GM19023 (cell line): ENCODE results near the gene GABRB1.
A peak's percentile ranks its signal among the peaks of the same experiment; 100 is the strongest.

Source experiments
- ATAC-seq: cut with Tn5 transposase; IDR thresholded peaks from one replicate; pipeline ENCODE4 v1.9.1; 2021; ENCODE audit warnings: mild to moderate bottlenecking, moderate library complexity; ENCODE audit not compliant: unreplicated experiment

GABRB1 gene

DNA sequence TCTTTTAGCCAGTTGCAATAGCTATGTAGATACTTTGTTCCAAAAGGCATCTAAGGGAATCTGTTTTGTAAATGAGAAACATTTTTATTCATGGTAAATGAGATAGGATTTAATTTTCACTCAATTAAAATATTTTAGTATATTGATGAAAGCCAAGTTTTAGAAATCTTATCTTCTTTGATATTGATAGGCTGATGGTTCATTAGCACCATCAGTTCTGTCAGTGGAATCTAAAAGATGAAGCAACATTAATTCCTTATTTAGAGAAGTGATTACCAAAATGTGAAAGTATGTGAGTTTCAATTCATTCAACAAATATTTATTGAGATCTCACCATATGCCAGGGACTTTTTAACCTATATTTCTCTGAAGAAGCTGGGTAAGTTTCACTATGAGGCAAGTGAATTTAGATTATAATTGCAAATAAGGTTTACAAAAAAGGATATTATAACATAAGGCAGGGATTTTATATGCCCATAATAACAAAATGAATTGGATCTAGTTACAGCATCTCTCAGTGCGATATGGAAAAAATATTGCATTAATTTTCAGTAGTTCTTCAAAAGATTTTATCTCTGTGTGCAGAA is 79.3 kb downstream of the GABRB1 start:
- ATAC-seq, result no peak

DNA sequence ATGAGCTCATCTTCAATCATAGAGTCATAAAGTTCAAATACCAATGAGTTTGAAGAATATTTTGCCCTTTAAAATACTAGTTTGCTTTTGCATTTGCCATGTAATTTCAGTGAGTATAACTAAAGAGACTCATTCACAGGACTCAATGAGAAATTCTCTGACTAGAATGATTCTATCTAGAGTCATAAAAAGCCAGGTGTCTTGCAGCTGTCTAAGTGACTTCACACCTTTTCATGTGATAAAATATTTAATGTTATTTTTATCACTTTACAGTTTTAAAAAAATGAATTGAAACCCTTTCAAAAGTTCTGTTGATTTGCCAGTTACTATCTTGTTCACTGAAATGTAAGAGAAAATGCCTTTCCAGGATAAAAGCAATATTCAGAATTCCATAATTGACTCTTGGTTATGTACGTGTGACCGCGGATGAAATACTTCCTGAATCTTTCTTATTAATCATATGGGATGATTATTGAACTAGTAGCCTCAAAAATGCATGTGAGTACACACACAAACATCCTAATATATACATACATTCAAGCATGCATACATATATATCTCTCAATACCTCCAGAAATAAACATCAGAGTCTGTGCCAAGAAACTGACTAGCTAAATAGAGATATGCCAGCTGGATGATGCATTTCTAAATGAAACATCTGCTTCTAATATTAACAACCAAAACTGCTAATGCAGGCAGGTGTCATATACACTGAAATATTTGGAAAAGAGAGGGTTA is 87.0 kb downstream of the GABRB1 start:
- ATAC-seq, result no peak

DNA sequence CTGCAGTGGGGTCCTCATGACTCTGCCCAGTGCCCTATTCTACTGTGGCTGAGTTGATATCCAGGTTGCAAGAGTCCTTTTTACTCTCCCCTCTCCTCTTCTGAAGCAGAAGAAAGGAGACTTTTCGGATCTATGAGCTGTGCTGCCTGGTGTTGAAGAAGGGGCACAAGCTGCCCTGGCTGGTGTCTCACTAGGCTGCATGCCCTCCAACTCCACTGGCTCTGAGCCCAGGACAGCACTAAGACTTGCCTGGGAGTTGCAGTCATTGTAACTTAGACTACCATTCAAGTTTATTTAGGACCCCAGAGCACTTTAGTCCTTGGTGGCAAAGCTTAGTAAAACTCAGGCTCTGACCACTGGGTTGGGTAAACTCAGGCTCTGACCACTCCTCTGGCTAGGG is 89.4 kb downstream of the GABRB1 start:
- no peak for ATAC-seq

DNA sequence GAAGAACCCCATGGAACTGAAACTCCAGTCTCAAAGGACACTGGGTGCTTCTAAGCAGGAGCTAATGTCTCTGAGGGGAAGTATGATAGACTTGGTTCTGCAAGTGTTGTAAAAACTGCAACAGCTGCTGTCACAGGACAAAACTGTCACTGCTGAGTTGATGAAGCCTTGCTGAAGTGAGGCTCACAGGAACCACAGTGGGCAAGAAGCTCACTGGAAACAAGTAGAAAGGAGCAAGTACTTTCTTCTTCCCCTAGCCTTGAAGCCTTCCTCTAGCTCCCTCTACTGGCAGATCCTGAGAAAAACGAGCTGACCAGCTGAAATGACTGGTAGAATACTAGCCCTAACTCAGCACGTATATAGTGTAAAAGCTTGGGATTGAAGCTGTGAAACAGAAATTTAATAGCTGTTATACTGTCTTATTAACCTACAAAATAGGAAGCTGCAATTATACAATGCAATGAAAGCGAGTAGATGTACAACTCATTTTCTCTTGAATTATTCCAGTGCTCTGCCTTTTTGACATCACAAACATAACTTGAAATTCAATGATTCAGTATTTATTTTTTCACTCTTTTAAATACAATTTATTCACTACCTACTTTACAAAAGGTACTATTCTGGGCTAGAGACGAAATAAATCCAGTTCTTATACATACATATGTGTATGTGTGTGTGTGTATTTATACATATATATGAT is 91.4 kb downstream of the GABRB1 start:
- ATAC-seq, result peak; percentile 99

DNA sequence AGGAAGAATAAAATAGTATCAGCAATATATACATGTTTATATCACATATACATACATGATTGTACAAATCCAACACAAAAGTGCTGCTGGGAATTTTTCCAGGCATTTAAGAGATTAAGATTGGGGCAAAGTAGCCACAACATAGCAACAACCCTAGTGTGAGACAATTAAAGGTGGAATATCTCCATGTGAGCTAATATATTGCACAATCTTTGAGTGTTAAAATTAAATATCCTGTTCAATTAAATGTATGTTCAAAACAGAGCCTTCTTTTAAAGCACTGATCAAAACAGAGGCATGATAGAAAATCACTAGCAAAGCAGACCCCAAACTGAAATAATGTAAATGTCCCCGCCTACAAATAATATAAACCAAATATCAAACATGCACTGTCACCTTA is 97.6 kb downstream of the GABRB1 start:
- ATAC-seq, result no peak

DNA sequence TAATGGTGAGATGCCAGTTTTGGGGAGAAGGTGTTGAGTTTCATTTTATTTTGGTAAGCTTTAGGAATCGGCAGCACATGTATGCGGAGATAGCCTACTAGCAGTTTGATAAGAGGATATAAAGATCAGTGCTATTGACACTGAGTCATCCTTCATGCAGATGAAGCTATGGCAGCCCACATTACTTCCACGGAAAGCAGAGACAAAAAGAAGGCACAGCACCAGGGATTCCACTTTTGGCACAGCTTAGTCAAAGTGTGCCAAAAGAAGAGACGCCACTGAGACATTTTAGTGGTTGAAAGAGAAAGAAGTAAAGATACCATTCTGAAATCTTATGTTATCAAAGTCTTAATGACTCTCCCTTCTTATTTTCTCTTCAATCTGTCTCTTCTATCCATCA is 103.8 kb downstream of the GABRB1 start:
- no peak for ATAC-seq

DNA sequence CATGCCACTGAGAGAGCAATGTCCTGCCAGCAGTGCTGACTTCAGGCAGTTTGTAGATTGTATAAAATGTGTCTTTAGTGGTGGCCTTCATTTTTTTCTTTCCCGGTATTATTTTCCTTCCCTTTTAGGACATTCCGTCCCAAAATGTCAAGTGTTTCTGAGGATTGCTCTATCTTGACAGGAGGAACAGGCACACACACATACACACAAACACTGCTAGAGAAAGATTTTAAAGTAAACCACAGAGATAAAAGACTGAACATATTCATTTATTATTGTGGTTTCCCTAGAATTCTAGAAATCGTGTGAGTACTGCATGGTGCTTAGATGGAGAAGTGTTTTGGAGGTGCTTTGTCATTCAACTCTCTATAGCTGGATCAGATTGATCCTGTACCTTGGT is 111.9 kb downstream of the GABRB1 start:
- ATAC-seq, result no peak

DNA sequence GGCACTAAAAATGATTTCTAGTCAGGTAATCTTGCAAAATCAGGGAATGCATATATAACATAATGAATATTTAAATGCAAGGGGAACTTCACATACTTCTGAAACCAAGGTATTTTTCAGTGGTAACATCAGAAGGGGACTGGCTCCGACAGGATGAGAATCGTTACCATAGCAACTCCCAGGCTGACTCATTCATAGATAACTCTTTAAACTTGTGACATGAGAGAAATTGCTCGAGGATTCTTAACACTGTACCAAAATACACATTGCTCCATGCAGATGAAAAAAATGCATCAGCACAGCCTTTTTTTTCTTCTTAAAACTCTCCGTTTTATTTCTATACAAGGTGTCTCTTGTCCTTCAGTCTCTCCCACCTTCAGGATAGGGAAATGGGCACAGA is 114.3 kb downstream of the GABRB1 start:
- ATAC-seq, result peak; percentile 98

DNA sequence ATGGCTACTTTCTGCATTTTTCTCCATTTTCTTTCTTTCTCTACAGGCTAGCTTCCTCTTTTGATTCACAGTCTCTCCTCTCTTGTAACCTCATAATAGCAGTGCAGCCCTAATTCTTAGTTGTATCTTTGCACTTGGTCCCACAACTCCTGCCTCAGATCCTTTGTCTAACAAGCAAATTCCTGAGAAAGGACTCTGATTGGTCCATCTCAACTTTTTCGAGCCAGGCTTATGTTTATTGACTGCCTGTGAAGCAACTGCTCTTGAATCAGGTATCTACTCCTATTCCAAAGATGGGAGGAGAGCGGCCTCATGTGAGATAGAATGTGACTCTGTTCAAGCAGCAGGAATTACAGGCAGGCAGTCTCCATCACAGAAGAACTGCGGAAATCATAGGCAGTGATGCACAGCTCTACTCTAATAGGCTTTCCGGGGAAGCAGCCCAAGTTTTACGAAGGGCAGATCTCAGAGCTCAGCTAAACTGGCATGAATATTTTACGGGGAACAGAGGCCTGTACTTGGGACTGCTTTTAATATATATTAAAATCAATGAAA is 123.5 kb downstream of the GABRB1 start:
- no peak for ATAC-seq

DNA sequence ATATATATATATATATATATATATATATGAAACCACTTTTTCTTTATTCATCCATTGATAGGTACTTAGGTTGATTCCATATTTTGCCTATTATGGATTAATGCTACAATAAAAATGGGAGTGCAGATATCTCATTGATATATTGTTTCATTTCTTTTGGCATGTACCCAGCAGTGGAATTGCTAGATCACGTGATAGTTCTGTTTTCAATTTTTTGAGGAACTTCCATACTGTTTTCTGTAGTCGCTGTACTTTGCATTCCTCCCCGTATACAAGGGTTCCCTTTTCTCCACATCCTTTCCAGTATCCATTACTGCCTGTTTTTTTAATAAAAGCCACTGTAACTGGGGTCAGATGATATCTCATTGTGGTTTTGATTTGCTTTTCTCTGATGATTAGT is 124.6 kb downstream of the GABRB1 start:
- no peak for ATAC-seq

DNA sequence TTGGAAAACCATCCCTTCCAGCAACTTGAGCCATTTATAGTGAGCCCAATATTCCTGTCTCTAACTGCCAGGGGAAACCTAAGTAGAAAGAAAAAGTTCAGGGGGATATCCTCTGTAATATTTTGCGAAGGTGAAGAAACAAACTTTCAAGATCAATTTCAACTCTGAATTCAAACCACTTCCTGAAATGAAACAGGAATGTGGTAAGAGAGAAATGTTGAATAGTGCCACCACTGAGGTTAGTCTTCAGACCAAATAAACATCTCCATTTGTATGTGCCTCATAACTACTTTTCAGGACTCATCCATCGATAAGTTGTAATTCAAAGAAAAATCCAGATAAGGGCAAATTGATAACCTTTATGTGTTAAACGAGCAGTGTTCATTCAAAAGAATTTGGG is 128.7 kb downstream of the GABRB1 start:
- no peak for ATAC-seq

DNA sequence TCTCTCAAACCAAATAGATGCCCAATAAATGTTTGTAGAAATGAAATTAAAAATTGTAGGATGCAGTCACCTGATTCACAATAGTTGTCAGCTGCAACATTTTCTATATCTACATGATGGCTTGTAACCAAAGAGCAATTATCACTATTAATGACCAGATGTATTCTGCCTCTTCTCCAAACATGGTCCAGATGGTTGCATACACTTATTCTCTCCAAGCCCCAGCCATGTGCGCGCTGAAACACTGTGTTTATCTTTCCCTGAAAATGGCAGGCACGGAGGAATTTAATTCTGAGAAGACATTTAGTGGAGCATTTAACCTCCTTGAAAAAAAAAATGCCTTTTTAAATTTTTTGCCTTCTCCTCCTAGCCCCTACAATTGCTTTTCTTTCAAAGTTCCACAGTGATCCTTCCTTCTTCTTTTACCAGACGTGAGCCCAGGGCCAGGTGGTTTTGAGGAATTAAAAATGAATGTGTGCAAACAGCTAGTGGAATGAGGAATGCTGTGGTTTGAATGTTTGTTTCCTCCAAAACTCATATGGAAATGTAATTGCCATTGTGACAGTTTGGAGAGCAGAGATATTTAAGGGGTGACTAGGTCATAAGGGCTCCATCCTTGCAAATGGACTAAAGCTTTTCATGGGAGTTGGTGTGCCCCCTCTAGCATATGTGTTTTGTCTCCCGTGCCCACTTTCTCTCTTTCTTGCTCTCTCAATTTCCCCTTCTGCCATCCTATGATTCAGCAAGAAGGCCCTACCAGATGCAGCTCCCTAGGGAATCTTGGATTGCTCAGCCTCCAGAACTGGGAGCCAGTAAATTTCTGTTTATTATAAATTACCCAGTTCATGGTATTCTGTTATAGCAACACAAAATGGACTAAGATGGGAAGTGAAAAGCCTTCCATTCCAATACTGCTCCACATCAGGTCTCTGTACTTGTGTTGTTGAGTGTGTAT is 136.0 kb downstream of the GABRB1 start:
- no peak for ATAC-seq

DNA sequence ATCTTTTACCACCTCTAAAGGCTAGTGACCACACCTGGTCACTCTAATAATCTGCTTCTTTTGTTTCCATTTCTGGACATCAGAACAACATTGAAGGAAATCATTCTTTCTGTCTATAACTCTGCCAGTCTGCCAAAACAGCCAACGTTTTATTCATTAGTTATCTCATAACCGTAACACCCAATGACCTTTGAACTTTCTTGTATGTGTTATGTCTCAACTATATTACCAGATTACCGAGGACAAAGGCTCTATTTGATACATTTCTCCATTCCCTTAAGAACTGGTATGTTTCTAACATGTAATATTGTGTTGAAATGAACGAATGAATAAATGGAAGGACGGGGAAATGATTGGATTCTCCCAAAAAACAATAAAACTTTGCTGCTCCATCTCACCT is 152.7 kb downstream of the GABRB1 start:
- no peak for ATAC-seq

DNA sequence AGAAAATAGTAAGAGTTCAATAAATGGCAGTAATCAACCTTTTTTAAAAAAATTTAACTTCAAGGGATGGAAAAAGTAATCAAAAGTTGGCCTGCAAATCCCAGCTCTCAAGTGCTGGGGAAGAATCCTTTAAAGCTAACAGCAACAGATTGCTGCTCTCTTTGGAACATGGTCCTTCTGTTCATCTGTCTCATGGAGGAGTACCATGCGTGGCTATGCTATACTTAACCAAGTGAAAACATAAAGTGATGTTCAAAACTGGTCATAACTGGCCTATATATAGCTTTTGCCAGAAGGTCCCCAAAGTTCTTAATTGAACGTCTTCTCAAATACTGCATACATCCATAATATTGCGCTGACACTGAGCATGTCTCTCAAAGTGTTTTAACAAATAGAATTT is 154.4 kb downstream of the GABRB1 start:
- no peak for ATAC-seq

DNA sequence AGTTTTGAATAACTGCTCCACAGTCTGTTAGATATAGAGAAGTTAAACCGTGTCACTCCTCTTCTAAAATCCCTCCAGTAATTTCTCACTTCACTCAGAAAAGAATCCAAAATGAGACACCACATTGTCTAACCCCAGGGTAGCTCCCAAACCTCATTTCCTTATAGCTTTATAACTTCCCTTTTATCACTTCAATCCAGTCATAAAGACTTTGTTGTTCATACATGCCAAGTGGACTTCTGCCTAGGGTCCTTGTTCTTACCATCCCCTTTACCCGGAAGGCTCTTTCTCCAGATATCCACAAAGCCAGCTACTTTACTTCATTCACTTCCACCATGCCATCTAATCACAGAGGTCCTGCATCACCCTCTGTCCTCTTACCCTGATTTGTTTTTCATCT is 156.2 kb downstream of the GABRB1 start:
- ATAC-seq, result no peak

DNA sequence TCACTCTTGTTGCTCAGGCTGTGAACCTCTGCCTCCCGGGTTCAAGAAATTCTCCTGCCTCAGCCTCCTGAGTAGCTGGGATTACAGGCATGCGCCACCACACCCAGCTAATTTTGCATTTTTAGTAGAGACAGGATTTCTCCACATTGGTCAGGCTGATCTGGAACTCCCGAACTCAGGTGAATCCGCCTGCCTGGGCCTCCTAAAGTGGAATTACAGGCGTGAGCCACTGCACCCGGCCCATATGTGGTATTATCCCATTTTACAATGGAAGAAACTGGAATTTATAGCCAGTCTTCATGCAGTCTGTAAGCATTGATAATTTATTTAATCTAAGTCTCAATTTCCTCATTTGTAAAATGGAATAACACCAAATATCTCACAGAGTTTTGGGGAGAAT is 161.8 kb downstream of the GABRB1 start:
- ATAC-seq, result no peak

DNA sequence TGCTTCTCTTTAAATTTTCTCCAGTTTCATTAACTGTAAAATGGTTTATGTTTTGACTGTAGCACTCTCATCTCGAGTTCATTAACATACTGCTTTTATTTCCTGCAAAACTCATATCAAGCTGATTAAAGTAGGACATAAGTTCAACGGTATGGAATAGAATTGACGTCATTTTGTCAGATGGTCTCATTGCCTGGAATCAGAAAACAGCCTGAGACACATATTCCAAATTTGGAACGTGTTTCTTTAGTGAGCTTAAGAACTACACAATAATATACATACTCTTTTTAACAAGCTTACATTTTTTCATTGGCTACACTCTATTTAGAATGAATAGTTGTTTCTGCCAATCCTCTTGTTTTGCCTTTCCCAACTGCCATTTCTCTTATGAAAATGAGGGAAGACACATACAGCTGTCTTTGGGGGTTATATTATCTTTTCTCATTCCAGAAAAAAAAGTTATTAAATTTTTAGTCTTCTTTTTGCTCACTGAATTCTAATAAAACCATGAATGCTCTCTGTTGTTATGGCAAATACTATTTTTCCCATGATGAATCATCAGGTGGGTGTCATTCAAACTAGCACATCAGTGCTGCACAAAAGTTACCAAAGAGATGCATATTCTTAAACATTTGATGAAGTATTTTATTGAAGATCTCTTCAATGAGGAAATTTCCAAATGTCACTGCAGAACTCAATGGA is 162.8 kb downstream of the GABRB1 start:
- no peak for ATAC-seq

DNA sequence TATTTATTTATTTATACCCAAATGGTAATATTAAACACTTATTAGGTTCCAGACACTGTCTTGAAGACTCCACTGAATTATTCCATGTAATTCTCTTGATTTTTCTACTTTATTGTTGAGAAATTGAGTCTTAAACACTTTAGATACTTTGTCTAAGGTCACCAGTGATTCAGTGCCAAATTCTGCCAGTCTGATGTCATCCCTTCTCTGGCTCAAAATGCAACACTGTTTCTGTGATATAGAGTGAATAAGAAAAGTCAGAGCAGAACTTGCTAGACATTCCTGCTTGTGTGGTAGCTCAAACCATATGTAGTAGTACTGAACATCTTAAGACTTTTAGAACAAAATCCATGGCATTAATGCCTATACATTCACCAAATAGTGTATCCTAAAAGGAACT is 164.3 kb downstream of the GABRB1 start:
- ATAC-seq, result no peak

DNA sequence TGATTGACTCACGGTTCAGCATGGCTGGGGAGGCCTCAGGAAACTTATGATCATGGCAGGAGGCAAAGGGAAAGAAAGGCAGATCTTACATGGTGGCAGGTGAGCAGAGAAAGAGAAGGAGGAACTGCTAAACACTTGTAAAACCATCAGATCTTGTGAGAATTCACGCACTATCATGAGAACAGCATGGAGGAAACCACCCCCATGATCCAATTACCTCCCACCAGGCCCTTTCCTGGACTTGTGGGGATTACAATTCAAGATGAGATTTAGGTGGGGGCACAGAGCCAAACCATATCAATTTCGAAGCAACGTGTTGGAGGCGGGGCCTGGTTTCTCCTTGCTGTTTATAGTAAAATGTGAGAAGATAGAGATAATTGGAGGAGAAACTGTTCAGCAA is 167.4 kb downstream of the GABRB1 start:
- no peak for ATAC-seq

DNA sequence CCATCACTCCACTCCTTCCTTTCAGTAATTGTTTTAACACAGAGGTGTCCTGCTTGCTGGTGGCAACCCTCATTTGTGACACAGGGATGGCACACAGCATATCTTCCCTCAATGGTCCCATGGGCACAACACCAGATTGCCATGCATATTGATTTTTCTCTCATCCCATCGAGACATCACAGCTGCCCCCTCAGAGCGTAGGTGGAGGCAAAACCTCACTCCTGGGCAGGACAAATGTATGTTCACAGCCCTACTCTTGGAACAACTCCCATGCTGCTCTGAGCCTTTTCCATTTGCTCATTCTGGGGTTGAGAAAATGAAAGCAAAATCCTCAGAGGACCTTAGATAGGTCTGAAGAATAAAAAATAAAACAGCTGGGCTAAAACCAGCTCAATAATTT is 172.2 kb downstream of the GABRB1 start:
- no peak for ATAC-seq
